Hematopoietic multipotent progenitor cell treated with erythropoietin and hydrocortisone succinate and interleukin-3 and kit ligand, for 4 days (in vitro differentiated cells): ENCODE results near the gene TEKT3.

ENCODE experiments used
- DNase-seq: peaks from one replicate; pipeline ENCODE4 v3.0.0-alpha.2; 2015

Gene TEKT3

DNA sequence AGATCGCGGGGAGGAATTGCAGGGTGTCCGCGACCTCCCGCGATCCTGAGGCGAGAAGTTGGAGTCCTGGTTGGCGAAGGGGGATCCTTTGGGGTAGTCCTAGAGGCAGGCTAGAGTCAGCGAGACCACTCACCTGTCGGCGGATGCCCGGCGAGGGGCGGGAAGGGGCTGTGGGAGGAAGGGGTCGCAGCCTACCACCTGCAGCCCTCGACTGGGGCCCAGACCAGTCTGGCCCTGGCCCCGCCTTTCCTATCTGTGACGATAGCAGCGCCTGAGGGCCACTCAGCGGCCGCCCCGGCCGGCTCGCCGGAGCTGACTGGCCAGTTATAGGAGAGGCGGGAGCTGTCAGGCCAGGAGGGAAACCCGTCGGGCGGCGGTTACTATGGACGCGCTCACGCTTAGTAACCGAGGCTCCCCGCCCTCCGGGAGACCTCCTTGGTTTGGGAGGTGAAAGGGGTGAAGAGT lies at the start of gene TEKT3:
Gene TEKT3, minus strand, starts transcription at position 213 of the 465 bp plus-strand sequence. CDS start 10,012 bp downstream, outside the sequence.
- peak; percentile 62 for DNase-seq

DNA sequence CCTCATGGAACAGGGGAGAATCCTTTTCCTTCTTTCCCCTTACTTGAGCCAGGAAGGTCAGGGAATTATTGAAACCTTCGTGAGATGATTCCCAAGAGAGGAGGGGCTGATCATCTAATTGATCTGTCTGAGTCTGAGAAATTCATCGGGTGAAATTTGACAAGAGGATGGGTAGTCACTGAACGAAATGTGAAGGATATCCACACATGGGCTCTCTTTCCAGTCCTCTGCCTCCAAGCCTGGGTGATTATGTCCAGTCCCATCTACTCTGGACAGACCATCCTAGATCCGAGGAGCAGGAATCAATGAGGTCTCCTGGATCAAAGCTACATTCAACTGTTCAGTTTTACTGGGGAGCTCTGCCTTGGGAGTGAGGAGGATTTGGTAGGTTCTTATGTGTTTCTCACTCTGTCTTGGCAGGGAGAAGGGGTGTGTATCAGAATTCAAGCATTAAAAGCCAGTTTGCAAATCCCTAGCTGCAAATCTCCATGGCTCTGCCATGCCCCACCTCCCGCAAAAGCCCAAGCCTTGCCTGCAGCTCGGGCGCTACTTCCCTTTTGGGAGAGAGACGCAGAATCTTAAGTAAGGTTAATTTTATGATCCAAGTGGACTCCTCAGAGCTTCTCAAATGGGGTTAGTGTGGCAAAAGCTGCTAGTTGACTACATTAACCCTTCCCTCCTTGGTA lies 47.1 kb upstream of the TEKT3 start:
- no peak for DNase-seq

DNA sequence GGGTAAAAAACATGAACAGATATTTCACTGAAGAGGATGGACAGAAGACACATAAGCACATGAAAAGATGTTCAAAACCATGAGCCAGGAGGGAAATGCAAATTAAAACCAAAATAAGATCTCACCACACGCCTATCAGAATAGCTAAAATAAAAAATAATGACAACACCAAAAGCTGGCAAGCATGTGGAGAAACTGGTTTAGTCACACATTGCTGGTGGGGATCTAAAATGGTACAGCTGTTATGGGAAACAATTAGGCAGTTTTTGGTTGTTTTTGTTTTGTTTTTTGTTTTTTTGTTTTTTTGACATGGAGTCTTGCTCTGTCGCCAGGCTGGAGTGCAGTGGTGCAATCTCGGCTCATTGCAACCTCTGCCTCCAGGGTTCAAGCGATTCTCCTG lies 44.7 kb upstream of the TEKT3 start:
- DNase-seq: no peak

DNA sequence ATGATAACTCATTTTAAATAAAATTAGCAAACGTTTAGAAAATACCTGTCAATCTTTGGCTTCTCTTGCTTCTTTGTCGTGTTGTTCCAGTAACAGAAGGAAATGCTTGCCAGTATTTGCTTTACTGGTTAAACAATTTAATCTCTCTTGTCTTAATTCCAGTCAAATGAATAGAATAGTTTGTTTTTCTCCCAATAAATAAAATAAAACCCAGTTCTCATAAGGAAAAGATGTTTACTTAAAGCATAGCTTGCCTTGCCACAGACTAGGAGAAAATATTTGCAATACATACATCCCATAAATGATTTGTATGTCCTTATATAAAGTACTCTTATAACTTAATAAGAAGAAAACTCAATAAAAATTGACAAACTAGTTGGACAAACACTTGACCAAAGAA lies 43.9 kb upstream of the TEKT3 start:
- DNase-seq: no peak

DNA sequence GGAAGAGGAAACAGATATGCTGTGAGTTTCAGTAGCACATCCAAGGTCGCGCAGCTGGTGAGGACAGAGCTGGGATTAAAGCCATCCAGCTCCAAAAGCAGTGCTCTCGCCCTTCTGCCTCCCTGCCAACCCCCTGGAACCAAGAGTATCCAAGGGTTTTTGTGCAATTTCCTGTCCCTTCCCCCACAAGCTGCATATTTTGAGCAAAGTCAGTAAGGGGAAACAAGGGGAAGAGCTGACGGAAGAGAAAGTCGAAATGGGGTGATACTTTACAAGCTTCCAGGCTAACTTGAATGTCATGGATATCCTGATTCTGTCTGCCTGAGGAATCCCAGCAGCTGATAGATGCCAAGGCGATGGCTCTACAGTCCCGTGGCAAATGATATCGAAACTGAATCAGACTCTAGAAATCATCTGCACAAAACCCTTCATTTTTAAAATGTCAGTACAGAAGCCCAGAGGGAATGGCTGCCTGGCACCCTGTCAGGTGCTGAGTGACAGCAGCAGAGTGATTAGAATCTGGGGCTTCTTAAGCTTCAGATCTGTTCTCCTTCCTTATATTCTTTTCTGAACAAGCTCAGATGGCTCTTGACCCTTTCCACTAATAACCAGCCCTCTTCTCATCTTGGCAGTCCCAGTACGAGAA lies 42.9 kb upstream of the TEKT3 start:
- DNase-seq: no peak

DNA sequence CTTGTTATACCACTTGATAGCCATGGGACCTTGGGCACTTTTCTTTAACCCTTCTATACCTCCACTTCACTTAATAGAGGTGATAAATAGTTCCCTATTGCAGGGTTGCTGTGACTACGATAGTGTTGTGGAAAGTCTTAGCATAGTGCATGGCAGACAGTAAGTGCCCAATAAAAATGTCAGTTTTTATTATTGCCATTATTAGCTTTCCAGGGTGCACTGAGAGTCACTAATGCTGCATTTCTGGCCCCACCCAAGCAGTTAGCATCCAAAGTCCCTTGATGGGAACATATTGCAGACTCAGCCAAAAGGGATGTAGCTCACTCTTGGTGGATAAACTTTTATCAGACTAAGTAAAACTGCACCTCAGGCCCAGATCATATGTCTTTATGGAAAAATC lies 41.5 kb upstream of the TEKT3 start:
- no peak for DNase-seq

DNA sequence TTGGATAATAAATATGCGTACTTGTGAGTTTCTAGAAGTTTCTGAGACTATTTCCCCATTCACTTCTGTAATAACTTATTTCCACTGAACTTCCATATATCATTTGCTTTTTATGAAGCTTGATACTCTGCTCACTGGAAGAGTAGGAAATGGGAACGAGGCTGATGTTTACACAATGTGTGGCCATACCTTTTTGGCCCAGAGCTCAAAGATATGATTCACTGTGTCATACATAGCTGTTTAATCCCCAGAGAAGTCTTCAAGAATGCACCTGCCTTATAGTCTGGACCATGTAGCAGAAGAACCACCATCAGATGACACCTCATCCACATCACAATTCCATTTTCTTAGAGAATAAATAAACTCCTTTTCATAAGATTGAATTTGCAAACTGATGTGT lies 40.3 kb upstream of the TEKT3 start:
- DNase-seq: no peak

DNA sequence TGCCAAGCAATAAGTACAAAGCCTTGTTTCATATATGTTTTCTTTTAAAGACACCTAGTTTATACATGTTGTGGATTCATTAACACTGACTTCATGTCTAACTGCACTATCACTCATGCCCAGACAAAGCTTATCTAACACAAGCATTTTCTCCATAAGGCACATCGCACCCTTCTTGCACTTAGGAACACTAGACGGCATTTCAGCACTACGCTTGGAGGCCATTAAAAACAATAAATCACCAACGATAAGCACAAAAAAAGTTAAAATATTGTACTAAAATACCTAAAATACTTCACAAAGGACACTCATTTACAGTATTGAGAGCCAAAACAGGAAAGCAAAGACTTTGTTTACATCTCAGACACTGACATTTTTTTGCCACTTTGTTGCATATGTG lies 39.0 kb upstream of the TEKT3 start:
- DNase-seq: peak; percentile 52

DNA sequence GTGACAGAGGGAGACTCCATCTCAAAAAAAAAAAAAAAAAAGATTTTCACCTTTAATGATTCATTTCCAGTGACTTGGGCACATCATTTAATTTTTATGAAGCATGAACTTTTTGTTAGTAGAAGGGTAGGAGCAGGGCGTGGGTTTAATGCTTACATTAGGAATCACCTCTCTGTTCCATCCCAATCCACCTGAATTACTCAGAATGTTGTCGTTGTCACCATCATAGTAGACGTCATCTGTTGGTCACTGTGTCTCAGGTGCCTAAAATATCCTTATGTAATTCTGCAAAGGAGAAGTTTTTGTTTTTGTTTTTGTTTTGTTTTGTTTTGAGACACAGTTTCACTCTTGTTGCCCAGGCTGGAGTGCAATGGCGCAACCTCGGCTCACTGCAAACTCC lies 38.3 kb upstream of the TEKT3 start:
- DNase-seq: no peak

DNA sequence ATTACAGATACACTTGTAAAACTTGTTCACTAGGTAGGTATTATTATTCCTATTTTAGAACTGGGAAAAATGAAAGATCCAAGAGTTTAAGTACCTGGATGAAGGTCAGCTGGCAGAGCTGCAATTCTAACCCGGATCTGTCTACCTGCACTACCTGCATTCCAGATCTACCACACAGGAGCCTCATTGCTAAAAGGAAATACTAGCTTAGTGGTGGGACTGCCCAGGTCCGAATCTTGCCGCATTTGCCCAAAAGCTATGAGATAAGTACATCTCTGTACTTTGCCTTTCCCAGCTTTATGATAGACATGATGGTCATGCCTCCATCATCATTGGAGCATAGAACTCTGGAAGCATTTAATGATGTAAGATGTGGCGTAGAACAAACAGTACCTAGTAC lies 36.8 kb upstream of the TEKT3 start:
- no peak for DNase-seq

DNA sequence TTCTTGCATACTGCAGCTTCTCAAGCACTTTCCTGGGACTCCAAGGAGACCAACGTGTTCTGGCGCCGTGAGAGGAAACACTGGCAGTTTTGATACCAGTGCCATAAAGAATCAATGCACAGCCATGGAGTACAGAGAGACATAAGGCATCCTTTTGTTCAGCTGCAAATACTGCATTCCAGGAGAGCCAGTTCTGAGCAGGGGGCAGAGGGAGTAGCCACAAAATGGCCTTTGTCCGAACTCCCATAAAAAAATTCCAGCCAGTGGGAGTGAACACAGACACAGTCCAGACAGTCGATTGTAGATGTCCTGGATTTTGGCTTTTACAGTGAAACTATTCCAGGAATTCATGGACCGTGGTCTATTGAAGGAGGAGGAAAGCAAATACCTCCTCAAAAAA lies 36.2 kb upstream of the TEKT3 start:
- no peak for DNase-seq

DNA sequence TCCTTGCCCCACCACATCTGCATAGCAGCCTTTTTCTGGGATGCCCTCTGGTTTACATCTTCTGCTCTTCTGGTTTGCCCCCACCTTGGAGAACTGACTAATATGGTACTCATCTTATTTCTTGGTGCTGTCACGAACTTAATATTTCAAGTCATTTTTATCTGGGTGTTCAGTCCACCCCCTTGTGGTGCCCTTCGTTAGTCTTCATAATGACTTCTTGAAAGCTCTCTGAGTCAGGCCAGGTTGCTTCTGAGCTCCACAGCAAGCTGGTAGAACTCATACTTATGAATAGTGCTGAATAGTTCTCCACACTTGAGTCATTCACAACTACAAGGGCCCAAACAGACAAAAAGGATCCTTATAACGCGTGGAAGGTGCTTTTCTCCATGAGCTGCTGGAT lies 35.8 kb upstream of the TEKT3 start:
- DNase-seq: no peak

DNA sequence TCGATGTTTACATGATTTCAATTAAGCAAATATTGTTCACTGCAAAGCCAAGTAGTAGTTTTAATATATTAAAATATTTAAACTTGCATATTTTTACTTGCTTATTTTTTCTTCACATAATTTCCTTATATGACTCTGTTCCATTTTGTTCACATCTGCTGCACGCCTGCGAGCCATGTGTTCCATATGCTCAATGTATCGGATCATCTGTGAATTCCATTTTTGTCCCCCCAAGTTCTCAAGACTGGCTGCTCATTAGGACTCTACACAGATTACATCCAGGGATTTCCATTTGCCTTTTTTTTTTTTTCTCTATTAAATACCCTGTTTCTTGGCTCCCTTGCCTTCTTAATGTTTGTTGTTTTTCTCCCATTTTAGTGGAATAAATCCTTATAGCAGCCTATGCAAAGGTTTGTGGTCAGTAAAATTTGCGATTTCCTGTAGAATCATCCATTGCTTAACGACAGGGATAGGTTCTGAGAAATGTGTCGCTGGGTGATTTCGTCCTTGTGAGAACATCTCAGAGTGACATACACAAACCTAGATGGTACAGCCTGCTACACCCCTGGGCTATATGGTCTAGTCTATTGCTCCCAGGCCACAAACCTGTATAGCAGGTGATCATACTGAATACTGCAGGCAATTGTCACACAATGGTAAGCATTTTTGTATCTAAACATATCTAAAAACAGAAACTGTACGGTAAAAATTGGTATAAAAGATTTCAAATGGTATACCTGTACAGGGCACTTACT lies 30.2 kb upstream of the TEKT3 start:
- DNase-seq: no peak

DNA sequence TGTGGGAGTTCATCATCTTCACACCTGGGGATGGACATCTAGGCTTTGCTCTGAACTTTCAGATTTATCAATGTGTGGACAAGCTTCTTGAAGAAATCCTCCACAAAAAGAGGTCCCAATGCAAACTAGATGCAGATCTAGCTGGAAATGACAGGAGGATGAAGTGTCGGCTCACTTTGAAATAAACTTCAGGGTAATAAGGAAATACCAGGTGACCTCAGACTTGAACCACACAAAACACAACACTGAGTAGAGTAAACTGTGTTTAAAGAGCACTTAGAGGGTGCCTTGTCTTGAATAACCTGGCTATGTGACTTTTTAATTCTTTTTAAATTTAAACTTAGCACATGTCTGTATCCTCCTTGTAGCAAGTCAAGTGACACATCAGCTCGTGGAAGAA lies 27.2 kb upstream of the TEKT3 start:
- DNase-seq: no peak

DNA sequence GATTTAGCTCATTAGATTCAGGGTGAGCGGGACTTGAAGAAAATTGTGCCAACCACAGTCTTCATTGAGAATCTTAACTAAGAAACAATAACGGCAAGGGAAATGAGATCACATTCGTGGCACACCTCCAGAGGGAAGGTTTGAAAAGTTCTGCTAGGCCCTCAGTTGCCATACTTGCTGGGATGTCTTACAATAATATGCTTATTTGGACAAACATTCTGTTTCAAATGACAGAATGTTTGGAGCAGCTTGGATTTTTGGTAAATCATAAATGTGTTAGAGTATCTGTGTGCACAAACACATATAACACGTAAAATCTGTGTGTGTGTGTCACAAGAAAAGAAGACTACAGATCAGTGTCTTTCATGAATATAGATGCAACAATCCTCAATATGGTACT lies 24.6 kb upstream of the TEKT3 start:
- DNase-seq: no peak

DNA sequence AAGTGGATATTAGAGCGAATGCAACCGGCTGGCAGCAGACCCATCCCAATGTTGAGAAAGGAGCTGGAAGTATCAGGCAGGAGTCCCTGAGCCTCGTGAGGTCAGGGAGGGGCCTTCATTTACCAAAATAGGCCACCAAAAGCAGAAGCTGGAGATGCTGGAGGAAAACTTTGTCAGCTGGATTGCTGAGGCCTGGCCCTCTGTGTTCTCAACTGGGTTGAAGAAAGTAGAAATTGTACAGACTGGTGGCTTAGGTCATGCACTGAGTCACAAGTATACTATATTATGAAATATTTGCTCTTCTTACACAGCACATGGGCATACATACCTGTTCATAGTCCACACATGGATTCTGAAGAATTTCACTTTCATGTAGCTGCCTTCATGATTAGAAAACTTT lies 23.2 kb upstream of the TEKT3 start:
- DNase-seq: no peak

DNA sequence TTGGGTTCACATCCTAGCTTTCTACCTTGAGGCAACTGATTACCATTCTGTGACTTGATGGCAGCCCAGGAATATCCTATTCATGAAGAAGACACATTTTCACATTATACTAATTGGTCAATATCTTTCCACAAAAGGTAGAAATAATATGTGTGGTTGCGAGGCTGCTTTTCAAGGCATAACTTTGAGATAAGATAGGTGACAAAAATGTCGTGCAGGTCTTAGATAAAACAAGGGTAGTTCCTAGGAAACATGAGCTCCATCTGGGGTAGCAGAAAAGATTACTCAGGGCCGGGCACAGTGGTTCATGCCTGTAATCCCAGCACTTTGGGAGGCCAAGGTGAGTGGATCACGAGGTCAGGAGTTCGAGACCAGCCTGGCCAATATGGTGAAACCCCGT lies 22.3 kb upstream of the TEKT3 start:
- DNase-seq: no peak

DNA sequence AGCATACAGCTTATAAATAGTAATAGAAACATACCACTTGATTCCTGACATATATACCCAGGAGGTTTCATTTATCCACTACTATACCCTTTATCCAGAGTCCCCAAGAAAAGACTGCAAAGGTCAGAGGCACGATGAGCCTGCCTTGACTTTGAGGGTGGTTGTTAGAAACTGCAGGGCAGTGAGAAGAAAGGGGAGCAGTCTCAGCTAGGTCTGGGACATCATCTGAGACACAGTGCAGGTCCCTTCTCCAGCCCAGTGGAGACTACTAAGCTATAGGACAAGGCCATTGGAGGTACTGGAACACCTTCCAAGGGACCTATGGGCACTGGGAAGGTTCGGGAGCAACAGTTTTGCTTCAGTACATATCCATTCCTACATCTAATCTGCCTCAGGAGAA lies 20.2 kb upstream of the TEKT3 start:
- no peak for DNase-seq

DNA sequence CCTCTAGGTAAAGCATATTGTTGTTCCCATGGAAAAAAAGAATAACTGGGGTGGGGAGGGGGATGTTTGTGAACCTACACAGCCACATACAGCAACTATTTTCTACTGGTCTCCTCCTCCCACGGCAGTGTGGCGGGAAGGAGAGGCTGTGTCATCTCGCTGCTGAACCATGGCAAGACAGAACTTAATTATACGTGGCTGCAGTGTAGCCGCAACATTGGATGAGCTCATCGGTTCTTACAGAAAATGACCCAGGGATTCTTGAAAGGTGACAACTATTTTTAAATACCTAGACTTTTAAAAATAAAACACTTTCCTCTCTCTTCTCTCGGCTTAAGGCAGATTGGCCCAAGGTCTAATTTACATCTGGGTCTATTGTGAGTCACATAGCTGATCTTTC lies 19.8 kb upstream of the TEKT3 start:
- DNase-seq: no peak

DNA sequence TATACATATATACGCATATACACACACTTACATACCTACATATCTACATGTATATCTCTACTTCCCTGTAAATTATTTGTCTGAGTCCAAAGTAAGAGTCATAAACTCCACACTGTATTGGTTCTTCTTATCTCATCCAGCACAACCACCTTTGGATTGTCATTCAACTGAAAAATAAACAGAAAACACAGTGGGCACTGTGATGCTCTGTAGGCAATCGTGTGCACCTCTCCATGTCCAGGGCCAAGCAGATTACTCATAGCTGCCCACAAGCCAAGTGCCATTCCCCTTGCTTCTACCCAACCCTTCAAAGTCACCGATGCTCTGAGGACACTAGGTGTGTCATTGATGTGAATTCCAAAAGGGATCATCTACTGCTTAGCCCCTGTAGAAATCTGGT lies 12.9 kb upstream of the TEKT3 start:
- DNase-seq: no peak

DNA sequence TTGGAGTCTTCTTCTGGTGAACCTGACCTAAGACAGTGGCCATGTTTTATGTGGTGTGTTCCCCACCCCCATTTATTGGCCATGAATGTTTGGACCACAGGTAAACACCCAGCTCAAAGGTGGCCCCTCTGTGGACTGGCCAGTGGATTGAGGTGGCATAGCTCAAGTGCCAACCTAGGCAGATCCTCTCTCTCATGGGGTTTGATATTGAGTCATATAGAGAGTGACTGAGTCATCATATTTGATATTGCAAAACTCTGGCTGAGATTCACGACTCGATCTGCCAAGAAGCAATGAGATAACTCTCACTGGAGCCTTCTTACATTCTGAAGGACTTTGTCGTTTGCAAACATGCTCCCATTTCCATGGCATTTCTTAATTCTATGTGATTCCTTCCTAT lies 10.5 kb upstream of the TEKT3 start:
- no peak for DNase-seq

DNA sequence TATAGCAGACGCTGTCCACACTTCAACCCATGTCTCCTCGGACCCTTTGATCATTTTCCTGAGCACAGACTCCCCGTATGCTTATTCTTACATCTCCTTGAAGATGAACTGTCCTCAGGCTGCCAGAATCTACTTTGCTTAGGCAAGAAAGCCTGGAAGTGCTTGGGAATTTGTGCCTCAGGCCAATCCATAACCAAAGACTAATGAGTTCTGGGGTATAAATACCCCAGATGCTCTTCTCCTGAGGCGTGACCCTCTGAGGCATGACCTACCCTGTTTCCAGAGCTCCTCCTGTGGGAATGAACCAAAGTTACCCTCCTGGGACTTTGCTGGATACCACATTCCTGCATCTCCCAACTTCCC lies 10.1 kb upstream of the TEKT3 start:
- no peak for DNase-seq

DNA sequence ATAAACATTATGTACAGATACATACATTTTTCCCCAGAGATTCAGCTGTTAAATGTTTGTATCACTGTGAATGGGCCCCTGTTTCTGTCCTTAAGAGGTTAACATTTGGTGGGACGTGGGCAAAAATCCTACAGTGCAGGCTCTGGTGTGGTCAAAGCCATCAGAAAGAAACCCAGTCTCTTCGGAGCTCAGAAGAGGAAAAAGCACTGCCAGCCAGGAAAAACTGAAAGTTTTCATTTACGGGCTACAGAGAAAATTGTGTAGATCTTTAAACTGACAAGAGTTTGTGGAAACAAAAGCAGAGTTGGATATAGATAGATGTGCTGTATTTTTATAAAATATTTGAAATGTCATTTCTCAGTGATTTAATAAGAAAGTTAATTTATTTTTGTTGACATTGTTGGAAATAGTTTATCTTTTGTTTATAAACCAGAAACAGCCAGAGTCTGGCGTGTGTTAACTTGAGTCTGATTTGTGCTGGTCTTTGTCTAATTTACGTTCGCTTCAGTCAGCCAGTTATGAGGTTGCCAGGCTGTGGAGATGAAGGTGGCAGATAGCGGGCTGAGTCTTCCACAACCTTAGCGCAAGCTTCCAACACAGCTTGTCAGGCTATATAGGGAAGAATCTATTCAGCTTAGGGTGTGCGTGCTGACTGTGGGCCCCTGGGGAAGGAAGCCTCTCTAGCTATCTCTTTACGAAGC lies 9.5 kb upstream of the TEKT3 start:
- DNase-seq: no peak

DNA sequence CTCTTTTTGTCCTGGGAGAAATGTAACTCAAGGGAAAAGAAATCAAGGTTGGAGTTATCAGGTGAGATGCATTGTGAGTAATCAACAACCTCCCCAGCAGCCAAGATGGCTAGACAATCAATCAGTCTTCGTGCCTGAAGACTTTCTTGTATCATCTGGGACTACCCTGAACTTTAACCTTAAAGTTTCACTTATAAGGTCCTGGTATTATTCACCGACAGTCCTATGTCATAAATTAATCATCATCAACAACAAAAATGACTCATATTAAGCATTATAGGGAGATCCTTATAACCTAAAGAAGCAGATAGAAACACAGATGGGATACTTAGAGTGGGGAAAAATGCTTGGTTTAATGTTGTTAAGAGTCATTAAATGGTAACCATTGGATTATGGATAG lies 7.7 kb upstream of the TEKT3 start:
- DNase-seq: no peak
